Urothelium cell line (cell line): ENCODE data around the gene CDC45.

Experiments
- DNase-seq: peaks from one replicate; pipeline ENCODE4 v3.0.0; 2011; ENCODE audit warnings: low spot score, mixed read lengths
- FAIRE-seq: peaks from 2 replicates; lab custom pipeline; 2011; peaks lifted over from hg19 to GRCh38; lab: Jason Lieb, UNC

CDC45 gene

DNA sequence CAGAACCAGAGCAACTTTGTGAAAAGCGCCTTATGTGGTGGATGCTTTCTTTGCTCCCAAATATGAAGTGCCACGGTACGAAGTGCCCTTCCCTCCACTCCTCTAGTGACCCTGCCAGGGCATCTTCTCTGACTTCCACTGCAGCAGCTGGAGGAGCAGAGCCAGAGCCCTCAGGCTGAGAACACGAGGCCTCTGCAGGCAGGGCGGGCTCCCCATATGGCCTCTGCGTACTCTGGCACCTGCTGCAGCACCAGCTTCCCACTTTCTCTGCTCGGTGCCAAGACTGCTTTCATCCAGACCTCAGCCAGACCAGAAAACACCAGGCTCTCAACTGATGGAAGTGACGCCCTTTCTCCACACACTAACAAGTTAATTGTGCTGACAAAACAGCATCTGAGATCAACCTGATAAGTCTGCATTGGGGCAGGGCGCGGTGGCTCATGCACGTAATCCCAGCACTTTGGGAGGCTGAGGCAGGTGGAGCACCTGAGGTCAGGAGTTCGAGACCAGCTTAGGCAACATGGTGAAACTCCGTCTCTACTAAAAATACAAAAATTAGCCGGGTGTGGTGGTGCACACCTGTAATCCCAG lies 13.5 kb upstream of the CDC45 start:
- no peak for FAIRE-seq

DNA sequence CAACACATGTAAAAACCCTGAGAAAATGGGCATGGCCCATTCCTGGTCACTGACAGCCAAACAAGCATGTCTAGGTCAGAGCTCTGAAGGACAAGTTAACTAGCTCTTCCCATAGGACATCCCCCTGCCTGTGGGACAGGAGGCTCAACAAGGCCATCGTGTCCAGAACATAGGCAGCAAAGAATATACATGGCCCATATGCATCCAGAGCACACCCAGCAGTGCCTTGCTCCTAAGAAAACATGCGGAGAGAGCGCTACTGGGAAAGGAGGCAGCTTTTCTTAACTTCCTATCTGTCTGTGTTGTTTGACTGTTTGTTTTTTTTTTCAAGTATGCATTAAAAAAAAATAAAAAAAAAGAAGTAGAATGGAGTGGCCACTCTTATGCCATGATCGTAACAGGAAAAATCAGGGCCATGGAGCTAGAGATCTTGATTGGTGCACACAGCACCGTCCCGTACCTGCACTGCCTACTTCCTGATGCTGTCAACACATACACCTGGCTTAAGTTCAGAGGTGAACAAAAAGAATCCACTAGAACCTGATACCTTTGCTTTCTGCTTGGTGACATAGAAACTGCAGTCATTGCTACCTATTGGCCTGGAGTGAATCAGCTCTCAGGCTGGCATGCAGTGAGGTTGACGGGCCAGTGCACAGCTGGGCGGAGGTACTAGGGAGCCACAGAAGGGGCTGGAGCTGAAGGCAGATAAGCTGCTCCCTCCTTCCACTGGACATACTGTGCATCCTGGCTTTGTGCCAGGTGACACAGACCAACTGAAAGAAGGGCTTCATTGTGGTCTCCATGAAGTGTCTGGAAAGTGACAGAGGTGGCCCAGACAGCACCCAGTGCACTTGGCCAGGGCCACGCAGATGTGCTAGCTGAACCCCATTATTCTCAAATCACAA lies 12.6 kb upstream of the CDC45 start:
- DNase-seq (no peak), FAIRE-seq (no peak)

More for the DNA sequence above, 13.5 kb upstream of the CDC45 start:
- DNase-seq: no peak

DNA sequence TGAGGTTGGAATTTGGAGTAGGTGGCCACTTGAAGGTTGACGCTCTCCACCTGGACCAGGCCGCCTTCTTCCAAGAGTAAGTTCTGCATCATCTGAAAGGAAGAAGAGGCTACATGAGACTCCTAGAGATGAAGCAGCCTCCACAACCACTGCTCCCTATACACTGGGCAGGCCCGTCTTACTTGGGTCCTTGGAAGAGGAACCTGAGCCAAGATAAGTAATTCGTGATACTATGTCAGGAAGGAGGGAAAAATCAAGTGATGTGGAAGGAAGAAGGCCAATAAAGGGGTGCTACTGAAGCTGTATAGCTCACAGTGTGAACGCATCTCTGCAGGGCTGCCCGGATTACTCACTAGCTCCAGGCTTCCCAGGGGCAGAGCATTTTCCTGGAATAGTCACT lies 11.8 kb upstream of the CDC45 start:
- DNase-seq (no peak), FAIRE-seq (peak; percentile 9)

DNA sequence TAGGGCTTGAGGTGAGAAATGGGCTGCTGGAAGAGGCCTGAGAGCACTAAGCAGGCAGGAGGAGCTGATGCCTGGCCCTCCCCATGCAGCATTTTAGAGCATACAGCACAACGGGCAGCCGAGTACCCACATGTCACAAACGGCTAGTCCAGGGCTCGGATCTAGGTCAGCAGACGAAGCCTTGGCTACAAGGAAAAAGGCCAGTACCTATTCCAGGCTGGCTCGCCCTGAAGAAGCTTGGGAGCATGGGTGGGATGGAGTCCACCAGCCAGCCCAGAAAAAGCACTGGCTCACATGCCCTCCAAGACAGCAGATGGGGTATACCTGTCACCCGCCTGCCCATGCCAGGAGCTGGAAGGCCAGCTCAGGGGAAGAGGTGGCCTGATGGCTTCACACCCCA lies 10.3 kb upstream of the CDC45 start:
- FAIRE-seq: no peak
- DNase-seq: no peak

DNA sequence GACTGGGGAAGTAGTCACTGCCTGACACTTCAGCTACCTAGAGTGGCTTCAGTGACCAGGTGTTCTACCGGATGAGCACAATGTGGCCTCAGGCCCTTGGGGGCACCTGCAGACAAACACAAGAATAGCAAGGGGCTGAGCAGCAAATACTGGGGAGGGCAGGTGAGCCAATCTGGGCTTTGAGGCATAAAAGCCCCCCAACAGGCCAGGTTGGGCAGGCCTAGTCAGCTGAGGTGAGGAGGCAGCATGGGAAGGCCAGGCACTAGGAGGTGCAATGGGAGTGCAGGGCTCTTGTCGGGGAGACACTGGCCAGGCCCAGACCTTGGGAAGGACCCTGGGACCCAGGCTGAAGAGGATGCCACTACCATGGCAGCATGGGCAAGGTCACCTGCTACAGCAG lies 9.7 kb upstream of the CDC45 start:
- FAIRE-seq (no peak), DNase-seq (no peak)

DNA sequence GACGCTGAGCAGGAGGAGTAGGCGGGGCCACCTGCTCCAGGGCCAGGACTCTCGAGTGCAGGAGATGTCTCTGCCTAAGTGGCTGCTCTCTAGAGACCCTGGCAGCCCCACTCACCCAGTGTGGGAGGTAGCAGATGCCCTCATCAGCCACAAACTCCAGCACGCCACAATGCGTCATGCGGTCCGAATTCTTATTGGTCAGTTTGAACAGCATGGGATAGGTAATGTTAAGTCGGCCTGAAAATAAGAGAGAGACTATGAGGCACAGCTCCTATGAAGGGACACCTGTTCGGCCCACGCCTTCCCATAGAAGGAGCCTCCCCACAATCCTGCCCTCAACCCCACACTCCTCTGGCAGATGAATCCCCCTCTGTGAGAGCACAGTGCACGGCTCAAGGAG lies 8.1 kb upstream of the CDC45 start:
- no peak for FAIRE-seq
- no peak for DNase-seq

DNA sequence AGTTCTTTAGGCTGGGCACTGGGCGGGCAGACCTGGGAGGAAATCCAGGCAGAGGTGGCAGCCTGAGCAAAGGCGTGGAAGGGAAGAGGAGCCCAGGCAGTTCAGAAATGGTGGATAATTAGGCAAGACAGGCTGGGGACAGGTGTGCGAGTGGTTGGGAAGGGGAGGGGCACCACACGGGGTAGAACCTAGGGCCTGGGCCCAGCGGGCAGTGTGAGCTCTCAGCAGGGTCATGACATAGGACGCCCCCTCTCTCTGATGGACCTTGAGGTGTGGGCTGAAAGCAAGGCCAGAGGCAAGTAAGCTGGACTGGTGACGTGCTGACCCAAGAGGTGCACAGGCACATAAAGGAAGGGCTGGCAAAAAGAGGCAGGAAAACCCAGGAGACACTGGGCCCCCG lies 7.5 kb upstream of the CDC45 start:
- no peak for FAIRE-seq

DNA sequence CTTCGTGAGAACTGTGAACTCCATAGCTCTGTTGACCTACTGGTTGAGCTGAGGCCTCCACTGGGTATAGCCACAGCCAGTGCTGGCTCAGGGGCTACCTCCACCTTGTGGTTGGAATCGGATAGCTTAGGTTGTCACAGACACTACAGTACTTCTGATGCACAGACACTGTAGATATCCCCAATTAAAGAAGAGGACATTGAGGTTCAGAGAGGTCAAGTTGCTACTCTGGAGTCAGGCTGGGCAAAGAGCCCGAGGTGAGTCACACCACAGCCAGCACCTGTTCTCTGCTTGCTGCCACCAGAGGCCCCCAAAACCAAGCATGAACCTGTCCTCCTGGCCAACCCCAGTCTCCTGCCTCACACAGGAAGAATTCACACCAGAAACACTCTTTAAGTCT lies 6.1 kb upstream of the CDC45 start:
- FAIRE-seq (no peak), DNase-seq (no peak)

More for the DNA sequence above, 7.5 kb upstream of the CDC45 start:
- DNase-seq: no peak

DNA sequence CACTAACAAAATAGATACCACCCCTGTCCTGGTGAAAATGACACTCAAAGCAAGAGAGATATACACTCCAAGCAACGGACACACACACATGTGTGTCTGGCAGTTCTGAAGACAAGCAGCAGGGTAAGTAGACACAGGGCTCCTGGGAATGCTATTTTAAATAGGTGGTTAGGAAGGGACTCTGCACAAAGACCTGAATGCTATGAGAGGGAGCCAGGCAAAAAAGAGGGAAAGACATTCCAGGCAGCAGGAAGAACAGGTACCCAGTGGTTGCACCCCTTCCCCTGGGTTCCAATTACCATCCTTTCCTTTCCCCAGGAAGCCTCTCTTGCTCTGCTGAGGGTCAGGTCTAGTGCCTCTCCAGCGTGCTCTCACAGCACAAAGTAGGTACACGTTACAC lies 3.7 kb upstream of the CDC45 start:
- FAIRE-seq: no peak

DNA sequence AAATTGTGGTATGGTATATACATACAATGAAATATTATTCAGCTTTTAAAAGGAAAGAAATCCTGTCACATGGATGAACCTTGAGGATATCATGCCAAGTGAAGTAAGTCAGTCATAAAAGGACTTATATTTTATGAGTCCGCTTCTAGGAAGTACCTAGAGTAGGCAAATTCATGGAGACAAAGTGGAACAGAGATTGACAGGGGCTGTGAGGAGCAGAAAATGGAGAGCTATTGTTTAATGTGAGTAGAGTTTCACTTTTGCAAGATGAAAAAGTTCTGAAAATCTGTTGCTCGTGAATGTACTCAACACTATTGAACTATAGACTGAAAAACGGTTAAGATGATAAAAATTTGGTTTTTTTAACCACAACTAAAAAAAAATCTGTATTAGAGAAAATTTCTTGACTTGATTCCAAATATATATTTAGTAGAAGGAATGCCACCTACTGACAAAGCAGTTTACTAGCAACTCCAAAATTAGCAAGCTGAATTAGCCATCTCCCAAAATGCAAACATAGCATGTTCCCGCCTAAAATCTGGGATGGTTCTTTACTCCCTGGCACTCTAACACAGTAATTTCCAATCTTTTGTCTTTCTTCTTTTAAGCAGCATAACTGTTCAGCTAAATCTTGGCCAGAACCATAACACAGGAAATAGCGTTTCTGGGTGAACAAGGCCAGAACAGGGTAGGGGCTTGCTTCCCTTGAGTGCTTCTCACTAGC lies 2.2 kb upstream of the CDC45 start:
- DNase-seq: no peak
- FAIRE-seq: no peak

More for the DNA sequence above, 3.7 kb upstream of the CDC45 start:
- DNase-seq: no peak

DNA sequence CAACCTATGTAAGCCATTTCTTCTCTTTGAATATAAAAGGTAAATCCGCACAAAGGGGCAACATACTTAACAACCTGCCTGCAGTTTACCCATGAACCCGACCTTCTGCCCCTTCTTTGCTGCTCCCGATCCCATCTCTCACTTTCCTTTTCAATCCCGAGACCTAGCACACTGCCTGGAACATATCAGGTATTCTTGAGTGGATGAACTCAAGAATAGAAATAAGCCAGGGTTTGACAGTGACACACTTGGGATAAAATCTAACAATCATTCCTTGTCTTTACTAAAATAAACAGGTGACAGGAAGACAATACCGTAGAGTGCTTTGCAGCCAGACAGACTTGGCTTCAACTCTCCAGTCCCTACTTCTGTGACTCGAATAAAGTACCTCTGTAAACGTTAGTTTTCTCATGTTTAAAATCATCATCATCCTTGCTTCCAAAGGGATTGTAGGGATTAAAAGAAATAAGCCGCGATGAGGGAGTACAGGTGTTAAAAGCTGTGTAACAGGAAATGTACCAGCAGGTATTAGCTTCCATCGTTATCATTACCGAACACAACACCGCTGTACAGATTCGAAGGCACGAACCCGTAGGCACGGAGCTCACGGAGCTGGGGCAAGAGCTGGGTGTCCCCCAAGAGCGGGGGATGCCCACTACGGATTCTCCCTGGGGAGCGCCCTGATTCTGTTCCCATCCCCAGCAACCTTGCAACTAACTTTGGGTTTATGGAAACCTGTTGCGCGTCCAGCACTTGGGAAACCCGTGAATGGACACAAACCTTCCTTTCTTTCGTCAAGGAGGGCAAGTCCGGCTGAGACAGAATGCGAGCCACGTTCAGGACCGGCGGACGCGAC lies 1.4 kb upstream of the CDC45 start:
- FAIRE-seq (no peak), DNase-seq (no peak)

DNA sequence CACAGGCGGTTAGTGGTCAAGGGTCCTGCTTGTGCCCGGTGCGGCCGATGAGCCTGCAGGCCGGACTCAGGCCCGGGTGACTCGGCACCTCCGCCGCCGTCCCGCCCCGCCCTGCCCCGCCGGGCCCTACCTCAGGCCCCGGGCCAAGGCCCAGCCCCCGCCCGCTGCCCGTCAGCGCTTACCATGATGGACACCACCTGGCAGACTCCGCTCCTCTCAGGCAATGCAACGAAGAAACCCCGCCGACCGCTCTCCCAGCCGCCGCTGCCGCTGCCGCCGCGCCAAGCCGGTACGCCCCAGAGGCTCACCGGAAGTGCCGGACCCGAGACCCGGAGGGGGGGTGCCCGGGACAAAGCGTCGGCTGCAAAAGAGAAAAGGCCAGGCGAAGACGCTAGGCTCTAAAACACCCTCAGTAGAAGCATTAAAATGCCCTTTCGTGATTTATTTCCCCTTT lies 792 bp upstream of the CDC45 start, which contains the start of gene UFD1:
Gene UFD1, minus strand, starts transcription at position 293 of the 454 bp plus-strand sequence. Its CDS starts 108 bp downstream, at position 185.
- DNase-seq (peak; percentile 93), FAIRE-seq (peak; percentile 74)

DNA sequence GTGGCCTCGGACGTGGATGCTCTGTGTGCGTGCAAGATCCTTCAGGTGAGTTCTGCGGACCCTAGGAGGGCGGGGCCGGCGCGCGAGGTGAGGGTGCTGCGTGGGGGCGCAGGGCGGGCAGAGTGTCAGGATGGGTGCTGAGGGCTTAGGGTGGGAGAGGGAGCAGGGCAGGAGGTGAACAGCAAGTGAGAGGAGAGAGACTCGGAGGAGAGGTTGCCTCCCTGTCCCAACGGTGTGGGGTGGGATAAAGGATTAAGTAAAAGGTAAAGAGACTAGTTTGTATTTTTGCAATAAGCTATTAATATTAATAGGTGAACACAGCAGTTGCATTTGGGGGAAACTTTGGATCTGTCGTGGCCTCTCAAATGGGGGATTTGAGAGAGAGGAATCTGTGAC lies 451 bp downstream of the CDC45 start:
- no peak for DNase-seq
- no peak for FAIRE-seq

DNA sequence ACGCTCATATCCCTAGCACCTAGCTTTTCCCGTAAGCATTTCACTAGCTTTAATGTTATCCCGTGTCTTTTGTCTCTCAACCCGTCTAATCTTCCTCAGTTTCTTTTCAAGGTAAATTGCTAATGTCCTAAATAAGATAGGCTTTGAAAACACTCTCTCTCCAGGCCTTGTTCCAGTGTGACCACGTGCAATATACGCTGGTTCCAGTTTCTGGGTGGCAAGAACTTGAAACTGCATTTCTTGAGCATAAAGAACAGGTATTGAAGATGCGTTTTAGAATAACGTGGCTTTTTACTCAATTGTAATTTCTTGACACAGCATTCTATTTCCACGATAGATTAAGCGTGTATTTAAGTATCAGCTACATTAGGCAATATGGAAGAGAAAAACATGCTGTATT lies 1.1 kb downstream of the CDC45 start:
- DNase-seq (no peak), FAIRE-seq (peak; percentile 37)

DNA sequence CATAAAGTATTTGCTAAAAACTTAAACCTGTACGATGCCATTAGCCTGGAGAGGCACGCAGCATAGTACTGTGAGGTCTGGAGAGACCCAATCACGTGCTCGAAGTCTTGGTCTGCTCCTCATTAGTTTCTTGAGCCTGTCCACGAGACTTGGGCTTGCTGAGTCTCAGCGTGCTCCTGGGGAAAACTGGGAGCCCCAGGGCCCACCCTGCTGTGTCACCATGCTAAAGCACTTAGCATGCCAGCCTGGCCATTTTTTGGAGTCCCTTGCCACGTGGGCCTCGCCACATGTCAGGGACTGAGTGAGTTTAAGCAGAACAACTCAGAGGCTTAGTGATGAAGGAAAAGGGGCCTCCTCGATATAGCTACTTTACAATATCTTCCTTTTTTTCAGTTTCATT lies 2.6 kb downstream of the CDC45 start:
- FAIRE-seq (no peak), DNase-seq (no peak)

DNA sequence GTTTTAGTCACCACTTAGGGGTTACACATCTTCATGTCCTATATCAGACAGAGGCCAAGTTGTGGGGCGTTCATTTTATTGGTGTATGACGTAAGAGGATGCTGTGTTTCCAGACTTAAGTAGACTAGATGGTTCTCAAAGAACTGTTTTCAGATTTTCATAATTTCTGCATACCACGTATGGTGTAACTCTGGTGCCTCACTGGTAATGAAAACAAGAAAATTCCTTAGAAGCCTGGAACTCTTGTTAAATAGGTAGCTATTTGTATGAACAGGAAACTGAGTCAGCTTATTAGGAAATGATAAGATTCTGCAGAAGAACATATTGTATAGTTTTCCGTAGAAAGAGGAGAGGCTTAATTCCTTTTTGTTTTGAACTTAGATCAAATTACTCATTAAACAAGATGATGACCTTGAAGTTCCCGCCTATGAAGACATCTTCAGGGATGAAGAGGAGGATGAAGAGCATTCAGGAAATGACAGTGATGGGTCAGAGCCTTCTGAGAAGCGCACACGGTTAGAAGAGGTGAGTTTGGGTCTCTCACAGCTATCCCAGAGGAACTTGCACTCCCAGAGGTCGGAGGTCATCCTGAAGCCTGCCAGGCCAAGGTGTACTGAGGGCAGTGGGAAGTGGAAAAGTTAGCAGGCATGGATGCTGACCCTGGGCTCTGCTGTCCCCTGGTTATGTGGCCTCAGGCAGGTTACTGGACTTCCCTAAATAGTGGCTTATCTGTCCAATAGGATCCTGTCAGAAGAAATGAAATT lies 3.9 kb downstream of the CDC45 start:
- DNase-seq (no peak), FAIRE-seq (no peak)

DNA sequence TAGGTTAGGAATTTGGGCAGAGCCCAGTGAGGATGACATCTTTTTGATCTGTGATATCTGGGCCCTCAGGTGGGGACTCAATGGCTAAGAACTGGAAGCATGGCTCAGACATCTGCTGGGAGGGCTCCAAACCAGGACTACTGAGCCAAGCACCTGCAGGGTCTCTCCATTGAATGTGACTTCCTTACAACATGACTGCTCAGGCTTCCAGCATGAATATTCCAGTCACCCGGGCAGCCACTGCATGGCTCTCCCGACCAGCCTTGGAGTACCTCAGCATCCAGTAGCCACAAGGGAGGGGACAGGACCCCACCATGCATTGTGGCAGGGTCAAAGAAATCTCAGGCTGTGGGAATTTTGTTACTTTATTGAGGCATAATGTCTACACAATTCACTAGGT lies 8.6 kb downstream of the CDC45 start:
- FAIRE-seq (no peak), DNase-seq (no peak)

DNA sequence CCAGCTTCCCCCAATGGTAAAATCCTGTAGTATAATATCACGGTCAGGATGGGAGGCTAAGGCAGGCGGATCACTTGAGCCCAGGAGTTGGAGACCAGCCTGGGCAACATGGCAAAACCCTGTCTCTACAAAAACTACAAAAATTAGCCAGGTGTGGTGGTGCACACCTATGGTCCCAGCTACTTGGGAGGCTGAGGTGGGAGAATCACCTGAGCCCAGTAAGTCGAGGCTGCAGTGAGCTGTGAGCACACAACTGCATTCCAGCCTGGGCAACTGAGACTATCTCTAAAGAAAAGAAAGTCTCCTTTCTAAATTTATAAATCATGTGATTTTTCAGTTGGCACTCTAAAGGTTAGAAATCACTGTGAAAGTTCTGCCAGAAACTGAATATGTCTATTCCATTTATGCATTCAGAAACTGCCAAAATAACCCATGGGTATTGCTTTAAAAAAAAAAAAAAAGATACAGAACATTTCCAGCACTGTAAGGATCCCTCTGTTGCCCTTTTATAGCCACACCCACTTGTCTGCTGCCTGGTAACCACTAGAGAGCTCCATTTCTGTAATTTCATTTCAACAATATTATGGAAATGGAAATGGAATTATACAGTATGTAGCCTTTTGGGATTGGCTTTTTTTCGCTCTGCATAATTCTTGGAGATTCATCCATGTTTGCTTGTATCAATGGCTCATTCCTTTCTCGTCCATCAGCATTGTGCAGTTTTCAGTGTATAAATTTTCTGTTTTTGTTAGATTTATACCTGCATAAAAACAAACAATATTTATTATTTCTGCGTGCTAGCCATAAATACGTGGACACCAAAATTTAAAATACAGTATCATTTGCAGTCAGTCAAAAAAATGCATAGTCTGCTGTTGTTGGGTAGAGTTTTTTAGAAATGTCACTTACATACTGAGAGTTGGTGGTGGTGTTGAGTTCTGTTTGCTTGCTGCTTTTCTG lies 9.4 kb downstream of the CDC45 start:
- no peak for DNase-seq
- FAIRE-seq: no peak
